ENCODE results near the gene CUL5.

GRCh38 chr11:108027057-108027456 lies 18.4 kb downstream of the CUL5 start:
- no peak for TF ChIP-seq EZH2 (IDR thresholded peaks at IDR 0.05; ENCODE audit: insufficient read depth, poor library complexity, severe bottlenecking)
- TF ChIP-seq EZH2phosphoT487 (IDR thresholded peaks at IDR 0.05; ENCODE audit: insufficient read depth, low read depth), result no peak

Data from GM23248 (cell line).